NAMALWA (cell line): ENCODE data around the gene GLRX3.
"Not testable (repeated sequence)": the region's sequence is repeated elsewhere in the genome, so short reads cannot be mapped to it uniquely, and the experiment has no call there.

Experiments used
- DNase-seq: peaks from one replicate; pipeline ENCODE4 v3.0.0-alpha.2; 2015; ENCODE audit warnings: low spot score

The GLRX3 gene

DNA sequence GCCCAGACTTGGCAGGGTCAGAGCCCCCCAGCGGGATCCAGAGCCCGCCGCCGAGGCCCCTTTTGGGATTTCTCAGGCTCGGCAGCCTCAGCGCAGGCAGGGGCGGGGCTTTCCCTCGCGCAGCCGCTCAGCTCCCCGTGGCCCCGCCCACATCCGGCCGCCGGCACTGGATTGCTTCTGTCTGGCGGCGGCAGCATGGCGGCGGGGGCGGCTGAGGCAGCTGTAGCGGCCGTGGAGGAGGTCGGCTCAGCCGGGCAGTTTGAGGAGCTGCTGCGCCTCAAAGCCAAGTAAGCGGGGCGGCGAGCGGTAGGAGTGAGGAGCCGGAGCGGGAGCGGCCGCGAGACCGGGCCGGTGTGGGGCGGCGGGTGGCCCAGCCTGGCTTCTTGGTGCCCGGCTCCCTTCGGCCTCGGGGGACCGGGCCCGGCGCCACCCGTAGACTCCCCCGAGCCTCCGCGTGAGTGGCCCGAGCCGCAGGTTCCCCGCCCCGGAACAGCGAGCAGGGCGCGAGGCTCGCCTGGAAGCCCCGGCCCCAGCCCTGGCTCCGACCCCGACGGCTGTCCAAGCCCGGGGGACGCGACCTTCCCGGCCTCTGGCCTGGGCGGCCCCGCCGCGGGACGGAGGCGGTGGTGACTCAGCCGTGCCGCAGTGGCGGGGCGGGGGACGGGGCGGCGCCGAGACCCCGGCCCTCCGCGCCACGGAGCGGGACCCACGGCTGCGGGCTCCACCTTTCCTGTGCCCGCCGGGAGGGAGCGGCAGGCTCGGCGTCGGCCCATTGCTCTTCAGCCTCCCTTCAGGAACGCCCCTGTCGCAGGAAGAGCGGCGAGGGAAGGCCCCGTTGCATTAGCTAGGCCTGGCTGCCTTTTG lies at the start of gene GLRX3:
GLRX3 (plus strand) TSS at position 166 of the 864 bp plus-strand sequence; CDS start at position 196, 30 bp downstream.
- DNase-seq, result peak; percentile 86

DNA sequence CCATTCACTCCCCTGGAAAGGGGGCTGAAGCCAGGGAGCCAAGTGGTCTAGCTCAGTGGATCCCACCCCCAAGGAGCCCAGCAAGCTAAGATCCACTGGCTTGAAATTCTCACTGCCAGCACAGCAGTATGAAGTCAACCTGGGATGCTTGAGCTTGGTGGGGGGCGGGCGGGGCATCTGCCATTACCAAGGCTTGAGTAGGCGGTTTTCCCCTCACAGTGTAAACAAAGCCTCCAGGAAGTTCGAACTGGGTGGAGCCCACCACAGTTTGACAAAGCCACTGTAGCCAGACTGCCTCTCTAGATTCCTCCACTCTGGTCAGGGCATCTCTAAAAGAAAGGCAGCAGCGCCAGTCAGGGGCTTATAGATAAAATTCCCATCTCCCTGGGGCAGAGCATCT lies 45.6 kb upstream of the GLRX3 start:
- not testable (repeated sequence) for DNase-seq

DNA sequence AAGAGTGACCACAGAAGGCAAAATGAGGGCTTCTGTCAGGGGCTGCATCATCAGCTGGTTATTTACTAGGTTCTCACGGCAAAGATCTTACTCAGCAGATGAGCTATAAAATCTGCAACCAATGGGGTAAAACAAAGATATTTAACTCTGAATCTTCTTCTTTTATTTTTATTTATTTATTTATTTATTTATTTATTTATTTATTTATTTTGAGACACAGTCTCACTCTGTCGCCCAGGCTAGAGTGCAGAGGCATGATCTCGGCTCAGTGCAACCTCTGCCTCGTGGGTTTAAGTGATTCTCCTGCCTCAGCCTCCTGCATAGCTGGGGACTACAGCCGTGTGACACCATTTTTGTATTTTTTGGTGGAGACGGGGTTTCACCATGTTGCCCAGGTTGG lies 36.8 kb upstream of the GLRX3 start:
- no peak for DNase-seq

DNA sequence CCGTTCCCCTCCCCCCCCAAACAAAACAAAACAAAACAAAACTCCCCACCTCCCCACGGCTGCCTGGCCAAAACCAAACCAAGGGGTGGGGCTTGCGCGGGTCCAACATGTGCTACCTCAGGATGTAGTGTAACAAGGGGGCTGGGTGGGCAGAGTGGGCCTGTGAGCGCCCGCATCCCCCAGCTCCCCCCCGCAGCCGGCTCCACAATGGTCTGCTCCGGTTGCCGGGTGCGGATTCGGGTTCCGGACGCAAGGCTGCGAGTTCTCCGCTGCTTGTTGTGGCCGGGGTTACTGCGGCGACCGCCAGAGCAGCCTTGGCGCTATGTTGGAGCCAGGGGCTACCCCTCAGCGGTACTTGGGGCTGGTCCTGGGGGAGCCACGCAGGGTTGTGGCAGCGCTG lies 30.5 kb upstream of the GLRX3 start:
- DNase-seq, result no peak

DNA sequence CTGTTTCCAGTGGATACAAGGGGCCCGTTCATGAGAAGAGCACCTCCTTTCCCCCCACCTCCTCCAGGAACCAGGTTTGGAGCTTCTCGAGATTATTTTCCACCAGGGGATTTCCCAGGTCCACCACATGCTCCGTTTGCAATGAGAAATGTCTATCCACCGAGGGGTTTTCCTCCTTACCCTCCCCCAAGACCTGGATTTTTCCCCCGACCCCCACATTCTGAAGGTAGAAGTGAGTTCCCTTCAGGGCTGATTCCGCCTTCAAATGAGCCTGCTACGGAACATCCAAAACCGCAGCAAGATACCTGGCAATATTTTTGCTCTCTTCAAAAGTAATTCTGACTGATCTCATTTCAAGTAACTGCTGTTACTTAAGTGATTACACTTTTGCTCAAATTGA lies 28.0 kb upstream of the GLRX3 start:
- DNase-seq, result not testable (repeated sequence)

DNA sequence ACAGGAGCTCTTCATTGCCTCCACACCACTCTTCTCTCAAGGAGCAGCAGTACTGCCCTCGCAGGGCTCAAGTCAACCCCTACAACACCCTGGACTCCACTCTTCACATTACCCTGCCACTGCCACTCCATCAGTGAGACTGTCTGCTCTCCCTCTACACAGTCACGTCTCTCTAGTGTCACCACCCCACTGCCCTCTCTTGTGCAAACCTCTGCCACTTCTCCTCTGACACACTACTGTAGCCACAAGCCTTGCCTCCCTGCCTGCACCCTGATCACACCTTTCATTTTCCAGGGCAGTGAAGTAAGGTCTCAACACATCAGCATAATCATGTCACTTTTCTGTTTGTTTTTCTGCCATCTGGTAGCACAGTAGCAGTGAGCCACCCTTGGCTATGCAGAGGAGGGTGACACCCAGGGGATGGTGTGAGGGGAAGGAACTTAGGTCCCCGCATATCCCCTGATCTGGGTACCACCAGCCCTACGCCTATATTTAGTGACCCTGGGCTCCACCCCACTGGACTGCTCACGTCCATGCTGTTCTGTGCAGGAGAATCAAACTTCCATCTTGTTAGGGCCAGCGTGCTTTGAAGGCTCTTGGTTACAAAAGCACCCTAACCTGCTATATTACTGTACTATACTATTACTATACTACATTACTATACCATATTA lies 27.1 kb upstream of the GLRX3 start:
- peak; percentile 7 for DNase-seq

DNA sequence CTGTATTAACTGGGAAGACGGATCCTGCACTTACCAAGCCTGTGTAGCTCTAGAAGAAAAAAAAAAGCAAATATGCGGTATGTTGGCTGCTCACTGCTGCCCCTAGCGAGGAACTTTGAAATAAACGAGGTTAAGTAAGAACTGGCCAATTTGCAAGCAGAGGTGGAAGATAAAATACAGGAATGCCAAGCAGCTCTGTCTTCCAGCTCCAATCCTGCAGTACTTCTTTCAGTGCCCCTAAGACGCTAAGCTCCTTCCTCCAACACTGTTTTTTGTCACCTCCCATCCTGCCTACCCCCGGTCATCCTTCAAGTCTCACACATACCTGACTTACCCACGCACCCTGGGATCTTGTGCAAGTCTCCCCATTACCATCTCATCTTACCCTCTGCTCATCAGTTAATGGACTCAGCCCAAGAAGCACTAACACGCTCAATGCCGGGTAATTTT lies 26.4 kb upstream of the GLRX3 start:
- DNase-seq, result peak; percentile 89

DNA sequence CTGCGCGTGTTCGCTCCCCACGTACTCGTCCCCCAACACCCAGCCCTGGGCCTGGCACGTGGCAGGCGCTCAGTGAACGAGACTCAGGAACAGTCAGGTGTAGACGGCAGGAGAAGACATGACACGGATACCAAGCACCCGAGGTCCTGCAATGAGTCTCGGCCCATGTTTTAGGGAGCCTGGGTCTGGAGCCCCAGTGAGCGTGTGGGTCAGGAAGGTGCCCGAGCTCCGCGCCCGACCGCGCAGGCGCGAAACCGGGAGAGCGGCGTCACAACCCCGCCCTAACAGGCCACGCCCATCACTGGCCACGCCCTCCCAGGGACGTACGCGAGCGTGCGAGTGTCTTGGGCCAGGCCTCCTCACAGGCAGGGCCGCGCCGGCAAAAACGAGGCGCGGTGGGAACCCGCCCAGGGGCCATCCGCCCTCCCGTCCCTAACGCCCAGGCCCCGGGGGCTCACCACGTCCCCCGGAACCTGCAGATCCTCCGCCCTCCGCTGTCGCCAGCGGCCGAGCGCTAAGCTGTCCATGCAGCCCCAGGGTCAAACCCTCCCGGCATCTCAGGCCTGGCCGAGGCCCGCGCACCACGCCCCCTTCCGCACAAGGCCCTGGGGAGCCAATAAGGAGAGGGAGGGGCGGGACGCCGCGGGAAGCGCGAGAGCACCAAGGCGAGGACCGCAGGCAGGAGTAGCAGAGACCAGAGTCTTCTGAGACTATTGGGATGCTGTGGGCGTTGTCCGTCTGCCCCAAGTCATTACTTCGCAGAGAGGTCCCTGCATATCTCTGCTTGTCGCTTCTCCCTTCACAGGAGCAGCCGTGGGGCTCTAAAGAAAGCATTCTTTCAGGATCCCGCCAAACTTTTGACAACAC lies 25.7 kb upstream of the GLRX3 start, which contains the start of gene C10orf143:
C10orf143 (minus strand) TSS at position 585 of the 867 bp plus-strand sequence; CDS start at position 527, 58 bp downstream.
- peak; percentile 96 for DNase-seq

DNA sequence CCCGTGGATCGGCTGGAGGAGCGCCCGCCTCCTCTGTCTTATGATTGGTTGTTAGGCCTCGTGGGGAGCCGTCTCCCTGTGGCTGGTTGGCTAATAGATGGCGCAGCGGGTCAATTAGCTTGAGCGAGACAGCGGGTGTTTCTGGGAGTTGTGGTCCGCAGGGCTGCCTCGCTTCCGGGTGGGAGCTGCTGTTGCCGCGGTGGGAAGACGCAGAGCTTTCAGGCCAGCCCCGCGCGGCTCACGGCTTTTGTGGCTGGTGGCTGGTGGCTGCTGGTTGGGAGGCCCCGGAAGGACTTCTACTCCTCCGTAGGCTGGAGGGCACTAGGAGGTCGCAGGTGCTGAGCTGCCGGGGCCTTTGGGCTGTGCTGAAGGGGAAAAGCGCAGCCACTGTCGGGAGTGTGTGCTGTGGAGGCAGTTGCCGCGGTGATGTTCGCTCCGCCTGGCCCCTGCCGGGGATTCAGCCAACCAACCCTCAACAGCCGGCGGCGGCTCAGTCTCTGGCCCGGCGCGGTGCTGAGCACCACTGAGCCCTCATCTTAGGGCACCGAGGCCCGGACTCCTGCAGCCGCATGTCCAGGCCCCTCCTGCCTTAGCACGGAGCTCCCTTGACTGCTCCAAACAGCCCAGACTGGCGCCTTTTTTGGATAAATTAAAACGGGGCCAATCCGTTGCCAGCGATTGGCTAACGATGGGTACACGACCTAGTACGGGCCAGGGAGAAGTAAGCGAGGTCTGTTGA lies 24.9 kb upstream of the GLRX3 start:
- DNase-seq, result peak; percentile 98

DNA sequence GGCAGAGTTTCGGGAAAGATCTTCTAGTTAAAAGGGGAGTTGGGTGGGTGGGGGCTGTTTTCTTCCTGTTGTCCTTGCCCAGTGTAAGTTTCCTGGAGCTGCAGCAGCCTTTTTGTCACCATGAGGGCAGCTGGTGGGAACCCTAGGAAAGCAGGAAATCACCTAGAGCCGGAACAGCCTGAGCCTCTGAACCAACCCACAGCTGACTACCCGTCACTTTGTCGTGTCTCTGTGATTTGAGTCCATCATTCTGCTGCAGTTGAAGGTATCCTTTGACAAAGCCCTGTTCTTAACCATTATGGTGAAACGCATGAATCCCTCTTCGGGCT lies 24.4 kb upstream of the GLRX3 start:
- DNase-seq, result no peak

DNA sequence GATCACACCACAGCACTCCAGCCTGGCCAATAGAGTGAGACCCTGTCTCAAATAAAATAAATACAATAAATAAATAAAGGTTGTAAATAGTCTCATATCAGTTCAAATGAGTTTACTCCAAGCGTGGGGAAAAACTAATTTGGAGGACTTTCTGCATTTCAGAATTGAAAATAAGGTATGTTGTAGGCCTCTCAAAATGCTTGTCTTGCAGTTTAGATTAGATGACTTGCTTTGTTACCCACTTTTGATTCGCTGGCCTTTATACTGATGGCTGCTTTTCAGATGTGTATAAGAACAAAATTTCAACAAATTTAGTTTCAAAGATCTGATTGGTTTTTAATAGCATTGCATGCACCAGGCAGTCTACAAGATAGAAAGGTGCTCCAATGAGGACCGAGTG lies 23.4 kb upstream of the GLRX3 start:
- no peak for DNase-seq

DNA sequence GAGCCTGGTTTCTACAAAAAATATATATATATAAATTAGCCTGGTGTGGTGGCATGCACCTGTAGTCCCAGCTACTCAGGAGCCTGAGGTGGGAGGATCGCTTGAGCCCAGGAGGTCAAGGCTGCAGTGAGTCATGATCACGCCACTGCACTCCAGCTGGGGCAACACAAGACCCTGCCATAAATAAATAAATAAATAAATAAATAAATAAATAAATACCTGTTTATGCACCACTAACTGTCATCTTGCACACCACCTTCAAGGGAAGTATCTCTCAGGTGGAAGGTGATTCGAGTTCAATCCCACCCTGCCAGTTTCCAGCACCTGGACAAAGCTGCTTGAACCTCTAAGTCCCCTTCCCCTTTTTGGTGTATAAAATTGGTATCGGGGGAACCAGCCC lies 19.2 kb upstream of the GLRX3 start:
- not testable (repeated sequence) for DNase-seq

DNA sequence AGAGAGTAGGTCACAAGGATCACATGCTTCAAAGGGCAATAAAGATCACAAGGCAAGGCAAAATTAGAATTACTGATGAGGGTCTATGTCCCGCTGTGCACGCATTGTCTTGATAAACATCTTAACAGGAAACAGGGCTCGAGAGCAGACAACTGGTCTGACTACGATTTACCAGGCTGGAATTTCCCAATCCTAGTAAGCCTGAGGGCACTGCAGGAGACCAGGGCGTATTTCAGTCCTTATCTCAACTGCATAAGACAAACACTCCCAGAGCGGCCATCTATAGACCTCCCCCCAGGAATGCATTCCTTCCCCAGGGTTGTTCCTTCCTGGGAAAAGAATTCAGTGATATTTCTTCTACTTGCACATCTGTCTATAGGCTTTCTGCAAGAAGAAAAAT lies 18.7 kb upstream of the GLRX3 start:
- DNase-seq, result not testable (repeated sequence)

DNA sequence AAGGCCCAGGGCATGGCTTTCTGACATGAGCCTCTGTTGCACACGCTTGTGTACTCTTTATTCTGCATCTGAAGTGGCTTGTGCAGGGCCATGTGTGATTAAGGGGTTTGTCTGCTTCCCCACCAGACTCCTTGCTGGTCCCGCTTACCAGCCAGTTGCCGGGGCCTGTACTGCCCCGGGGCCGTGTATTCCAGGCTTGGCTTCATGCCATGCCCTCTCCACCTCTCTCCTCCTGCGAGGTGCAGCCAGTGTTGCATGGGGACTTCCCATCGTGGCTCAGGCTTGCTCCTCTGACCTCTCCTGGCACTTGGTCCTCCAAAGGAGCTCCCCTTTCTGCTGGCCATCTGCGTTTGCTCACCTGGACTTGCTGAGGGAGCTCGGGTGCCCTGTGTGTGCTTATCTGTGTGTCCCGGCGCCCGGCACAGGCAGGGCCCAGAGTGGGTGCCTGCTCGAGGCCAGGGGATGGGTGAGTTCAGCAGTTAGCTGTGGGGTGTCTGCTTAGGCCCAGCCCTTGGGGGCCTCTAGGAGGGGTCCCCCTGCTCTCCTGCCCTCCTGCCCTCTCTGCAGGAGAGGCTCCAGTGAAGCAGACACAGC lies 14.6 kb upstream of the GLRX3 start:
- no peak for DNase-seq

DNA sequence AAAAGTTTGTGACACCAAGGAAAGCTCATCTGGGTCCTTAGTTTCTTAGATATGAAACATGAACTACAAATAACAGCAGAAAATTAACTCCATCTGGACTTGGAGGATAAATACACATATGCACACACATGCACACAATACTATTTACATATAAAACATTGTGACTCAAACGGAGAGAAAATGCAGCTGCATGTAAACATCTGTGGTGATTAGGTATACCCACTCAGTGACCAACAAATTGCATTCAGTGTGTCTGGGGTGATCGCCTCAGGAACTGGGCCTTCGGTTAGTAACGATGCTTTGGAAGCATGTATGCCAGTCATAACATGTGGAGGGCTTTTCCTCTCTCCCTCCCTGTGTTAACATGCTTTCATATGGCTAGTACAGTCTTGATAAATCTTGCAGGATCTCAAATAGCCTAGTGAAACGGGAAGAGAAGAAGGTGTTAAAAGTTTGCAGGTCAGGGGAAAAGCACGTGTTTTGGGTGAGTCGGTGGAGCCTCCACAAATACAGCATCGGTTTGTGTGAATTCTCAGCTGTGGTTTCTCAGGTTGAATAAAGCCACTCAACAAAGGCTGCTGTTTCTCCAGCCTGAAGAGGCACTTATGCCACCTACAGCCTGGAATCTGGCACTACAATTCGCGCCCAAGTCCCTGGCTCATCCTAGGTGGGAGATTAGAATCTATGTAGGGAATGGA lies 8.7 kb upstream of the GLRX3 start:
- peak; percentile 78 for DNase-seq

DNA sequence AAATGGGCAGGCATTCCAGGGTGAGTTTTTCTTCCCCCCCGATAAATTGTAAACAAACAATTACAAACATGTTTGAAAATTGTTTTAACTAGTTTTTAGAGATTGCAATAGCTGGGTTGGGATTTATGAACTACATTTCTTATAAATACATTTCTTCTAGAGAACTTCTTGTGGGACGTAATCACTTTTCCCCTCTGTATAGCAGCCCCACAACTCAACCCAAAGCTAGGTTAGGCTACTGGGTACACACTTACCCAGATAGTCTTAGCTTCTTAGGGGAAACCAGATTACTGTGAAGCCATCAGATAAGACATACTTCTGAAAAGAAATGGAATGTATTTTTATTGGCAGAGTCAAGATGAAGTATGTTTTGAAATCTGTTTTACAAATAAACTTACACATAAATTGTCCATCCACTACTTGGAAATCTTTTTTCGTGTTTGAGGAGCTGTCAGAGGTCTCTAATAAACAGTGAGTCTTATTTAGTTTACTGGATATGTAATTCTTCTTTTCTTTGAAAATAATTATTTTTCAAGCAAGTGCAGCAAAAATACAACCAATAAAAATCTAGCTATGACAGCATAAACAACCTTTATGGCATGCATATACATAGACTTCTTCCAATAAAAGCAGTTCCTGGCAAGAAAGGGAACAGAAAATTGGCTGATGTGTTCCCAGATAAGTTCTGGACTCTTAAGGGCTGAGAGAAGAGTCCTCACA lies 8.0 kb upstream of the GLRX3 start:
- DNase-seq, result no peak

DNA sequence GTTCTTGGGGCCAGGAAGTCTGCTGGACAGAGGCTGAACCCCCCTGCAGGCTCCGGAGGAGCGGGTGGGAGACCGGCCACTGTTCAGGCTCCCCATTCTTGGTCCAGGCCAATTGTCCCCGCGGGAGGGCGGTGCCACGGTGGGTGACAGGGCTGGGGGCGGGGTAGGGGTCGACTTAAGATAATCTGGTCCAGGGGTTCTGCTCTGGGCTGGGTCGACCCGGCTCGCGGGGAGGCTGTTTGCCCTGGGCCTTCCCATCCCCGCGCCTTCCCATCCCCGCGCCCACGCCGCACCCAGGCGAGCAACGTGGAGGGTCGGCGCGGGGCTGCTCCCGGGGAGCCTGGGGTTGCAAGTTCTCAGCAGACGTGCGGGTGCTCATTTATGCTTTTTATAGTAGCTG lies 7.3 kb upstream of the GLRX3 start:
- no peak for DNase-seq

DNA sequence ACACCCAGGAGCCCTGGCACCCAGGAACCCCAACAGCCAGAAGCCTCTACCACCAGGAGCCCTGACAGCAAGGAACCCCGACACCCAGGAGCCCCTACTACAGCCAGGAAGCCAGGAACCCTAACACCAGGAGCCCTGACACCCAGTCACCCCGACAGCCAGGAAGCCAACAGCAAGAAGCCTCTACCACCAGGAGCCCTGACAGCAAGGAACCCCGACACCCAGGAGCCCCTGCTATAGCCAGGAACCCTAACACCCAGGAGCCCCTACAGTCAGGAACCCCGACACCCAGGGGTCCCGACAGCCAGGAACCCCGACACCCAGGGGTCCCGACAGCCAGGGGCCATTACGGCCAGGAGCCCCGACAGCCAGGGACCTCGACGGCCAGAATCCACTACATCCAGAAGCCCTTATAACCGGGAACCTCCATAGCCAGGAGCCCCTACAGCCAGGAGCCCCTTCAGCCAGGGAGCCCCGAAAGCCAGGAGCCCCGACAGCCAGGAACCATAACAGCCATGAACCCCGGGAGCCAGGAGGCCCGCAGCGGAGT lies 440 bp upstream of the GLRX3 start:
- DNase-seq, result no peak

DNA sequence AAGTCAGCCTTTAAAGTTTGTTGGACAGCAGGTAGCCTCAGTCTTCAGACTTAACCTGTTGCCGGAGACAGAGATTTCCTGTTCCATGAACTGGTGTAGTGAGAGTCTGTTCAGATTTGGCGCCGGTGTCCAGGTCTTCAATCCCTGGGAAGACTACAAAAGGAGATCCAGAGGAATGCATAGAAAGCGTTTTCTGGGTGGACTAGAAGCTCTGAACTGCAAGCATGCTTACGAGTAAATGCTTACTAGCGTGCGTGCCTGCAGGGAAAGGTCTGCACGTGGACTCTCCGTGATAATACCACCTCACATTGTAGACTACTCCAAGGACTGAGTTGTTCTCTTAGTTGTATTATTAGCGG lies 878 bp downstream of the GLRX3 start:
- DNase-seq, result peak; percentile 48
